OCI-LY1 (cell line): ENCODE data around the gene DCC.

Source experiments
- CTCF ChIP-seq: fragments of 200-600 bp; sonication (generic), shearing (Covaris generic); IDR thresholded peaks from 2 replicates; pipeline ENCODE4 v1.5.1; 2017; ENCODE audit warnings: mild to moderate bottlenecking, antibody characterized with exemption, low read length, moderate library complexity, mixed read lengths
- EZH2 ChIP-seq: fragments of 200-600 bp; sonication (generic), shearing (Covaris generic); IDR thresholded peaks from 2 replicates; pipeline ENCODE4 v1.8.0; 2017; ENCODE audit warnings: borderline replicate concordance, mixed run types, mild to moderate bottlenecking, antibody characterized with exemption, low read length, moderate library complexity, mixed read lengths

GRCh38 chr18:52648201-52648600, 308.2 kb downstream of the DCC start:
- TF ChIP-seq CTCF (no peak), EZH2 (no peak)
